ENCODE data around the gene HERC2.

The HERC2 gene

GRCh38 chr15:28132524-28133275, 189.3 kb downstream of the HERC2 start:
- Histone ChIP-seq H3K9me3 (ENCODE audit: low read length) (no peaks in the 10 kb centered on the region), H4K20me1 (ENCODE audit: insufficient read depth, low read length) (no peaks in the 10 kb centered on the region), H3K4me1 (ENCODE audit: insufficient read depth, low read length, severe bottlenecking) (peaks cover 9% of the 10 kb centered on the region), H2AFZ (ENCODE audit: low read length) (no peak overlapping the region), H3K27ac (ENCODE audit: low read depth, low read length, poor library complexity, severe bottlenecking) (no peak overlapping the region), H3K4me3 (ENCODE audit: low read depth, low read length, poor library complexity, severe bottlenecking) (no peak overlapping the region), H3K27me3 (ENCODE audit: insufficient read depth, low read length) (no peaks in the 10 kb centered on the region), H3K36me3 (ENCODE audit: insufficient read depth, low read length) (peaks cover 50% of the 10 kb centered on the region), H3K79me2 (ENCODE audit: insufficient read depth, low read length) (no peaks in the 10 kb centered on the region), H3K9ac (ENCODE audit: low read length) (no peak overlapping the region), H3F3A (ENCODE audit: insufficient read depth, low read length) (no peaks in the 10 kb centered on the region), H3K9me2 (ENCODE audit: low read depth, low read length) (no peaks in the 10 kb centered on the region), H3K4me2 (ENCODE audit: low read length) (no peak overlapping the region)
- no peak for TF ChIP-seq EZH2 (IDR thresholded peaks at IDR 0.05; ENCODE audit: borderline replicate concordance, low read length)
- TF ChIP-seq CTCF (IDR thresholded peaks at IDR 0.05; ENCODE audit: low read length), result no peak

GRCh38 chr15:28131946-28132345, 190.0 kb downstream of the HERC2 start:
- Histone ChIP-seq H3K36me3 (ENCODE audit: insufficient read depth, low read length) (peaks cover 54% of the 10 kb centered on the region), H3K79me2 (ENCODE audit: insufficient read depth, low read length) (no peaks in the 10 kb centered on the region), H3K9me3 (ENCODE audit: low read length) (no peaks in the 10 kb centered on the region)

GRCh38 chr15:28131400-28131799, 190.6 kb downstream of the HERC2 start:
- Histone ChIP-seq H3K4me1 (ENCODE audit: insufficient read depth, low read length, severe bottlenecking) (peaks cover 6% of the 10 kb centered on the region), H3K9me2 (ENCODE audit: low read depth, low read length) (no peaks in the 10 kb centered on the region), H3F3A (ENCODE audit: insufficient read depth, low read length) (no peaks in the 10 kb centered on the region), H3K4me3 (ENCODE audit: low read depth, low read length, poor library complexity, severe bottlenecking) (no peak overlapping the region), H3K36me3 (ENCODE audit: insufficient read depth, low read length) (peaks cover 55% of the 10 kb centered on the region), H3K9ac (ENCODE audit: low read length) (no peak overlapping the region), H4K20me1 (ENCODE audit: insufficient read depth, low read length) (no peaks in the 10 kb centered on the region), H3K4me2 (ENCODE audit: low read length) (no peak overlapping the region), H3K27me3 (ENCODE audit: insufficient read depth, low read length) (no peaks in the 10 kb centered on the region), H2AFZ (ENCODE audit: low read length) (no peak overlapping the region), H3K27ac (ENCODE audit: low read depth, low read length, poor library complexity, severe bottlenecking) (no peak overlapping the region), H3K79me2 (ENCODE audit: insufficient read depth, low read length) (no peaks in the 10 kb centered on the region), H3K9me3 (ENCODE audit: low read length) (no peaks in the 10 kb centered on the region)
- no peak for TF ChIP-seq CTCF (IDR thresholded peaks at IDR 0.05; ENCODE audit: low read length)
- no peak for TF ChIP-seq EZH2 (IDR thresholded peaks at IDR 0.05; ENCODE audit: borderline replicate concordance, low read length)

More at GRCh38 chr15:28131946-28132345, 190.0 kb downstream of the HERC2 start:
- H3K9ac ChIP-seq (ENCODE audit: low read length), result no peak overlapping the region
- TF ChIP-seq CTCF (IDR thresholded peaks at IDR 0.05; ENCODE audit: low read length) (no peak), EZH2 (IDR thresholded peaks at IDR 0.05; ENCODE audit: borderline replicate concordance, low read length) (no peak)
- no peaks in the 10 kb centered on the region for H3K9me2 ChIP-seq (ENCODE audit: low read depth, low read length)
- H3F3A ChIP-seq (ENCODE audit: insufficient read depth, low read length), result no peaks in the 10 kb centered on the region
- no peak overlapping the region for H2AFZ ChIP-seq (ENCODE audit: low read length)
- no peak overlapping the region for H3K4me3 ChIP-seq (ENCODE audit: low read depth, low read length, poor library complexity, severe bottlenecking)
- no peak overlapping the region for H3K4me2 ChIP-seq (ENCODE audit: low read length)
- H3K4me1 ChIP-seq (ENCODE audit: insufficient read depth, low read length, severe bottlenecking), result peaks cover 9% of the 10 kb centered on the region
- no peaks in the 10 kb centered on the region for H3K27me3 ChIP-seq (ENCODE audit: insufficient read depth, low read length)
- H4K20me1 ChIP-seq (ENCODE audit: insufficient read depth, low read length), result no peaks in the 10 kb centered on the region
- no peak overlapping the region for H3K27ac ChIP-seq (ENCODE audit: low read depth, low read length, poor library complexity, severe bottlenecking)

All from OCI-LY1 (cell line).